Activated CD4-positive, alpha-beta T cell treated with anti-CD3 and anti-CD28 coated beads, Interleukin-2, amount 50 U/mL, for 4 hours (primary cell): ENCODE results near the gene C2CD4C.

Experiments
- DNase-seq, 2 experiments: peaks; one replicate each; pipeline ENCODE4 v3.0.0-alpha.2; 2020

Gene C2CD4C

GRCh38 chr19:379796-380195 lies 29.2 kb downstream of the C2CD4C start:
- no peak for DNase-seq

GRCh38 chr19:378706-379105 lies 30.2 kb downstream of the C2CD4C start:
- no peak for DNase-seq

- no peak for DNase-seq
Observed at GRCh38 chr19:377801-378581, 31.0 kb downstream of the C2CD4C start.

GRCh38 chr19:376111-376470 lies 32.9 kb downstream of the C2CD4C start:
- no peak for DNase-seq

GRCh38 chr19:375395-376110 lies 33.4 kb downstream of the C2CD4C start:
- DNase-seq: no peak

- DNase-seq: no peak
Observed at GRCh38 chr19:374886-375235, 34.1 kb downstream of the C2CD4C start.

GRCh38 chr19:374183-374885 lies 34.6 kb downstream of the C2CD4C start:
- no peak for DNase-seq

GRCh38 chr19:373391-374182 lies 35.4 kb downstream of the C2CD4C start:
- DNase-seq: no peak

GRCh38 chr19:372306-372890 lies 36.5 kb downstream of the C2CD4C start:
- DNase-seq: no peak

- DNase-seq: no peak
Observed at GRCh38 chr19:371501-372168, 37.3 kb downstream of the C2CD4C start.

- no peak for DNase-seq
Observed at GRCh38 chr19:370641-371330, 38.2 kb downstream of the C2CD4C start.

- DNase-seq: no peak
Observed at GRCh38 chr19:369876-370275, 39.1 kb downstream of the C2CD4C start.

- no peak for DNase-seq
Observed at GRCh38 chr19:369256-369655, 39.7 kb downstream of the C2CD4C start.

GRCh38 chr19:368630-369024 lies 40.3 kb downstream of the C2CD4C start:
- DNase-seq: no peak

- DNase-seq: no peak
Observed at GRCh38 chr19:367963-368629, 40.9 kb downstream of the C2CD4C start.

- DNase-seq: no peak
Observed at GRCh38 chr19:367561-367960, 41.4 kb downstream of the C2CD4C start.

GRCh38 chr19:366951-367350 lies 42.0 kb downstream of the C2CD4C start:
- DNase-seq: no peak

GRCh38 chr19:366205-366783 lies 42.7 kb downstream of the C2CD4C start:
- no peak for DNase-seq

GRCh38 chr19:364496-365287 lies 44.3 kb downstream of the C2CD4C start:
- no peak for DNase-seq

GRCh38 chr19:362683-363082 lies 46.3 kb downstream of the C2CD4C start:
- DNase-seq: no peak
